Measurements from ENCODE around the gene CLASP1. TPM values are rescaled to one million over a fixed set of nuclear protein-coding genes. Genes with fewer than 3 reads are reported as not detected.
"Not testable (repeated sequence)": the region's sequence is repeated elsewhere in the genome, so short reads cannot be mapped to it uniquely, and the experiment has no call there.

The CLASP1 gene
- total and polyA plus RNA-seq, 2 donors (not counting 3 experiments of a cell fraction or from before 2014, with no cell fraction given): 10.0 to 57.9 TPM

GRCh38 chr2:121442889-121443288, 206.4 kb downstream of the CLASP1 start:
- no peak overlapping the region for H3K27ac ChIP-seq (ENCODE audit: insufficient read depth, low read depth, low read length)
- no peaks in the 10 kb centered on the region for H3K4me1 ChIP-seq (ENCODE audit: control insufficient read depth, extremely low read depth, insufficient read depth, low read length)
- no peaks in the 10 kb centered on the region for H4K20me1 ChIP-seq (replicated peaks; ENCODE audit: control insufficient read depth, extremely low read depth, insufficient read depth, low read length)
- H3K4me3 ChIP-seq (replicated peaks in 1 of 3; ENCODE audit: insufficient read depth in 1 of 3, low read depth in 1 of 3, low read length in 3 of 3): no peak overlapping the region
- no peaks in the 10 kb centered on the region for H3K9me3 ChIP-seq (replicated peaks; ENCODE audit: control insufficient read depth, insufficient read depth, low read length)
- intact Hi-C loops (cut with micrococcal nuclease) (no loop called here), dilution Hi-C loops (cut with MboI; ENCODE audit: extremely low pct_ligation_motif_present, low sequenced_read_pairs) (no loop called here)
- H3K9ac ChIP-seq (replicated peaks; ENCODE audit: extremely low read depth, insufficient read depth, low read length): no peak overlapping the region
- H3K79me2 ChIP-seq (ENCODE audit: control insufficient read depth, insufficient read depth, low read length): no peaks in the 10 kb centered on the region
- H3K27me3 ChIP-seq (ENCODE audit: control insufficient read depth in 2 of 2, insufficient read depth in 2 of 2, low read length in 2 of 2): no peaks in the 10 kb centered on the region
- TF ChIP-seq EZH2 (IDR thresholded peaks at IDR 0.05; ENCODE audit: borderline replicate concordance, low read depth, low read length, severe bottlenecking) (no peak), GATA2 (IDR thresholded peaks at IDR 0.05; ENCODE audit: insufficient read depth, insufficient read length, low read depth, low read length) (no peak), FOS (IDR thresholded peaks at IDR 0.05; ENCODE audit: borderline replicate concordance, insufficient read depth, low read length) (no peak), POLR2A (IDR thresholded peaks at IDR 0.05; ENCODE audit: low read depth, low read length) (no peak)
- POLR2A ChIA-PET: interaction anchor here (0.6 kb wide), 1 partner anchor 294 kb away, joined by 8 read pairs; the partner anchor contains the start of gene NIFK
- DNase-seq (ENCODE audit: low read depth, low spot score) (no peak), FAIRE-seq (no peak)
- CTCF ChIA-PET: no interaction called here
- no peak overlapping the region for H2AFZ ChIP-seq (ENCODE audit: low read depth, low read length)
- no peak overlapping the region for H3K4me2 ChIP-seq (ENCODE audit: insufficient read depth, low read length)
- H3K36me3 ChIP-seq (ENCODE audit: control insufficient read depth in 2 of 2, extremely low read depth in 1 of 2, insufficient read depth in 2 of 2, low read length in 2 of 2): peaks cover 8 to 13% of the 10 kb centered on the region in 2 experiments
- no TSS peak for BruUV-seq (replicated peaks)
- H3K9me1 ChIP-seq (replicated peaks; ENCODE audit: control insufficient read depth, extremely low read depth, insufficient read depth, low read length): no peaks in the 10 kb centered on the region

GRCh38 chr2:121438290-121438689, 211.0 kb downstream of the CLASP1 start:
- dilution Hi-C loops (cut with MboI; ENCODE audit: extremely low pct_ligation_motif_present, low sequenced_read_pairs); CTCF ChIA-PET; H3K79me2 ChIP-seq (ENCODE audit: control insufficient read depth, insufficient read depth, low read length); BruUV-seq (replicated peaks); H3K27me3 ChIP-seq (ENCODE audit: control insufficient read depth in 2 of 2, insufficient read depth in 2 of 2, low read length in 2 of 2); POLR2A ChIA-PET; H3K4me3 ChIP-seq (replicated peaks in 1 of 3; ENCODE audit: insufficient read depth in 1 of 3, low read depth in 1 of 3, low read length in 3 of 3); H2AFZ ChIP-seq (ENCODE audit: low read depth, low read length); H3K27ac ChIP-seq (ENCODE audit: insufficient read depth, low read depth, low read length); DNase-seq (ENCODE audit: low read depth, low spot score); H3K36me3 ChIP-seq (ENCODE audit: control insufficient read depth in 2 of 2, extremely low read depth in 1 of 2, insufficient read depth in 2 of 2, low read length in 2 of 2); H3K9ac ChIP-seq (replicated peaks; ENCODE audit: extremely low read depth, insufficient read depth, low read length); intact Hi-C loops (cut with micrococcal nuclease); H3K9me1 ChIP-seq (replicated peaks; ENCODE audit: control insufficient read depth, extremely low read depth, insufficient read depth, low read length); H3K4me2 ChIP-seq (ENCODE audit: insufficient read depth, low read length); FAIRE-seq; H3K9me3 ChIP-seq (replicated peaks; ENCODE audit: control insufficient read depth, insufficient read depth, low read length); H3K4me1 ChIP-seq (ENCODE audit: control insufficient read depth, extremely low read depth, insufficient read depth, low read length); H4K20me1 ChIP-seq (replicated peaks; ENCODE audit: control insufficient read depth, extremely low read depth, insufficient read depth, low read length): not testable (repeated sequence)

Data from endothelial cell of umbilical vein (primary cell).